DND-41 (cell line): ENCODE measurements around the gene MYLK4.

Source experiments
- ATAC-seq: fragments of 200-7000 bp; cut with Tn5 transposase; 3 replicates; pipeline ENCODE4 v1.9.1; 2021; ENCODE audit warnings: low read depth; ENCODE audit not compliant: insufficient read depth
- DNase-seq: peaks from one replicate; pipeline ENCODE4 v3.0.0-alpha.2; 2020
- H2AFZ ChIP-seq: 2 replicates; pipeline ENCODE4 v1.6.0; 2012; ENCODE audit warnings: low read depth, low read length
- H3K27ac ChIP-seq: 2 replicates; pipeline ENCODE4 v1.5.1; 2012; ENCODE audit warnings: low read length, inconsistent platforms
- H3K27me3 ChIP-seq: fragments of 200-600 bp; sonication (generic); 2 replicates; pipeline ENCODE4 v1.6.0; 2012; ENCODE audit warnings: low read length, mild to moderate bottlenecking, inconsistent platforms; ENCODE audit not compliant: insufficient read depth, poor library complexity
- H3K36me3 ChIP-seq: 2 replicates; pipeline ENCODE4 v1.5.1; 2012; ENCODE audit warnings: low read length, inconsistent platforms; ENCODE audit not compliant: insufficient read depth
- H3K4me1 ChIP-seq: 2 replicates; pipeline ENCODE4 v1.5.1; 2012; ENCODE audit warnings: mild to moderate bottlenecking, low read length; ENCODE audit not compliant: insufficient read depth
- H3K4me2 ChIP-seq: 2 replicates; pipeline ENCODE4 v1.6.0; 2012; ENCODE audit warnings: mild to moderate bottlenecking, moderate library complexity, low read length, inconsistent platforms; ENCODE audit not compliant: insufficient read depth
- H3K4me3 ChIP-seq, 2 experiments: fragments of 200-600 bp in 1 of 2; shearing (Covaris generic) in 1 of 2; 2 replicates each; pipeline ENCODE4 v1.5.1; 2012 to 2016; ENCODE audit warnings: inconsistent platforms in 2 of 2, low read length in 2 of 2, mild to moderate bottlenecking in 2 of 2, low read depth in 1 of 2, moderate library complexity in 1 of 2
- H3K79me2 ChIP-seq: 2 replicates; pipeline ENCODE4 v1.6.0; 2012; ENCODE audit warnings: low read length, inconsistent platforms; ENCODE audit not compliant: insufficient read depth
- H3K9ac ChIP-seq: 2 replicates; pipeline ENCODE4 v1.6.0; 2012; ENCODE audit warnings: low read depth, mild to moderate bottlenecking, inconsistent platforms, low read length, moderate library complexity
- H3K9me3 ChIP-seq: 2 replicates; pipeline ENCODE4 v1.5.1; 2012; ENCODE audit warnings: low read length, moderate library complexity, mild to moderate bottlenecking, inconsistent platforms; ENCODE audit not compliant: insufficient read depth, severe bottlenecking
- H4K20me1 ChIP-seq: 2 replicates; pipeline ENCODE4 v1.6.0; 2012; ENCODE audit warnings: low read length; ENCODE audit not compliant: insufficient read depth
- EZH2 ChIP-seq: IDR thresholded peaks from 3 replicates; pipeline ENCODE4 v1.6.1; 2012; ENCODE audit warnings: borderline replicate concordance, low read depth, mild to moderate bottlenecking, moderate library complexity, low read length, inconsistent platforms; ENCODE audit not compliant: severe bottlenecking
- TF ChIP-seq, protein P1 (sequence below): IDR thresholded peaks from 2 replicates; pipeline ENCODE4 v1.5.1; 2012; ENCODE audit warnings: borderline replicate concordance, low read length, moderate library complexity, mild to moderate bottlenecking; ENCODE audit not compliant: poor library complexity, severe bottlenecking; ENCODE audit errors: extremely low read depth

MYLK4 gene

DNA sequence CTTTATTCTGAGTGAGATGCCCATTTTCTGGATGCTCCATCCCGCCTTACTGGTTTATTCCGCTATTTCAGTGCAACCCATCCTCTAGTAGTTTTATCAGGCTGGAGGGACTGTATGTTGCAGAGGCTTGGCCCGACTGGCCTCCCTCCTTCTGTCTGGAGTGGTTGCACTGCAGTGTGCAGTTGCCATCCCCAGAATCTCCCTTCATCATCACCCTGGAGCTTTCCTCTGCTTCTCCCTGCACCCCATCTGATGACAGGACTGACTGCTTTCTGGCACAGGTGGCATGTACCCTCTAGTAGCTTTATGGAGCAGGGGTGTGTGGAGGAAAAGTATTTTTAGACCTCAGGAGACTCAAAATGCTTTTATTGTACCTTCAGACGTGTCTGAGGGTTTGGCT is 35.5 kb upstream of the MYLK4 start:
- H3K4me2 ChIP-seq = no peak overlapping the region
- no peak overlapping the region for H3K9ac ChIP-seq
- H2AFZ ChIP-seq = no peak overlapping the region
- H3K4me3 ChIP-seq = no peak overlapping the region
- no peak for DNase-seq
- TF ChIP-seq, protein P1, sequence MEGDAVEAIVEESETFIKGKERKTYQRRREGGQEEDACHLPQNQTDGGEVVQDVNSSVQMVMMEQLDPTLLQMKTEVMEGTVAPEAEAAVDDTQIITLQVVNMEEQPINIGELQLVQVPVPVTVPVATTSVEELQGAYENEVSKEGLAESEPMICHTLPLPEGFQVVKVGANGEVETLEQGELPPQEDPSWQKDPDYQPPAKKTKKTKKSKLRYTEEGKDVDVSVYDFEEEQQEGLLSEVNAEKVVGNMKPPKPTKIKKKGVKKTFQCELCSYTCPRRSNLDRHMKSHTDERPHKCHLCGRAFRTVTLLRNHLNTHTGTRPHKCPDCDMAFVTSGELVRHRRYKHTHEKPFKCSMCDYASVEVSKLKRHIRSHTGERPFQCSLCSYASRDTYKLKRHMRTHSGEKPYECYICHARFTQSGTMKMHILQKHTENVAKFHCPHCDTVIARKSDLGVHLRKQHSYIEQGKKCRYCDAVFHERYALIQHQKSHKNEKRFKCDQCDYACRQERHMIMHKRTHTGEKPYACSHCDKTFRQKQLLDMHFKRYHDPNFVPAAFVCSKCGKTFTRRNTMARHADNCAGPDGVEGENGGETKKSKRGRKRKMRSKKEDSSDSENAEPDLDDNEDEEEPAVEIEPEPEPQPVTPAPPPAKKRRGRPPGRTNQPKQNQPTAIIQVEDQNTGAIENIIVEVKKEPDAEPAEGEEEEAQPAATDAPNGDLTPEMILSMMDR = no peak
- TF ChIP-seq EZH2 = no peak
- no peaks in the 10 kb centered on the region for H3K4me1 ChIP-seq
- H3K27ac ChIP-seq = no peak overlapping the region
- peaks cover 42% of the 10 kb centered on the region; the same call in 1 of the 2 replicates for H4K20me1 ChIP-seq
- H3K27me3 ChIP-seq = no peaks in the 10 kb centered on the region
- peaks cover 56% of the 10 kb centered on the region for H3K79me2 ChIP-seq
- no peak for ATAC-seq
- no peaks in the 10 kb centered on the region for H3K9me3 ChIP-seq
- peaks cover 65% of the 10 kb centered on the region for H3K36me3 ChIP-seq

DNA sequence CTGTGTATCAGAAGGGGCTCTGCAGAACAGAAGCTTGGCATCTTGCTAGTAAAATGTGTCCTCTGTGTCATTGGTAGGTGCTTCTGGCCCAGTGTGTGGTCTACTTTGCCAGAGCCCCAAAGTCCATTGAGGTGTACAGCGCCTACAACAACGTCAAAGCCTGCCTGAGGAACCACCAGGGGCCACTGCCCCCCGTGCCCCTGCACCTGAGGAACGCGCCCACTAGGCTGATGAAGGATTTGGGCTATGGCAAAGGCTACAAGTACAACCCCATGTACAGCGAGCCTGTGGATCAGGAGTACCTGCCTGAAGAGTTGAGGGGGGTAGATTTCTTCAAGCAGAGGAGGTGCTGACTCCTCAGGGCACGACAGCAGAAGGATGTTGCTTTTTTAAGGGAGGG is 34.2 kb upstream of the MYLK4 start:
- H3K27me3 ChIP-seq = no peaks in the 10 kb centered on the region
- H3K9me3 ChIP-seq = no peaks in the 10 kb centered on the region
- TF ChIP-seq, protein P1 = no peak
- no peak for TF ChIP-seq EZH2
- no peaks in the 10 kb centered on the region for H3K4me1 ChIP-seq
- ATAC-seq = no peak
- no peak overlapping the region for H2AFZ ChIP-seq
- H4K20me1 ChIP-seq = peaks cover 42% of the 10 kb centered on the region; the same call in 1 of the 2 replicates
- no peak overlapping the region for H3K4me3 ChIP-seq
- H3K79me2 ChIP-seq = peaks cover 69% of the 10 kb centered on the region
- H3K9ac ChIP-seq = no peak overlapping the region
- peaks cover 78% of the 10 kb centered on the region for H3K36me3 ChIP-seq
- H3K4me2 ChIP-seq = no peak overlapping the region
- no peak overlapping the region for H3K27ac ChIP-seq
- DNase-seq = no peak

GRCh38 chr6:2784061-2784460 is 33.3 kb upstream of the MYLK4 start:
- Histone ChIP-seq H3K27ac (no peak overlapping the region), H3K36me3 (peaks cover 85% of the 10 kb centered on the region)

More at GRCh38 chr6:2784061-2784460, 33.3 kb upstream of the MYLK4 start:
- Histone ChIP-seq H4K20me1 (peaks cover 48% of the 10 kb centered on the region), H3K4me3 (no peak overlapping the region), H3K9ac (no peak overlapping the region), H3K4me1 (no peaks in the 10 kb centered on the region), H2AFZ (no peak overlapping the region), H3K9me3 (no peaks in the 10 kb centered on the region), H3K79me2 (peaks cover 78% of the 10 kb centered on the region), H3K4me2 (no peak overlapping the region), H3K27me3 (no peaks in the 10 kb centered on the region)
- TF ChIP-seq, protein P1 = no peak
- no peak for TF ChIP-seq EZH2
- ATAC-seq = no peak
- no peak for DNase-seq
